Stimulated activated CD4-positive, alpha-beta T cell treated with anti-CD3 and anti-CD28 coated beads, Interleukin-1b, Interleukin-23, amount 100 ng/mL, for 4 hours (primary cell): ENCODE data around the gene ZGPAT.

Source experiments
- DNase-seq, 2 donors: peaks; one replicate each; pipeline ENCODE4 v3.0.0-alpha.2; 2020; ENCODE audit warnings: low read depth in 2 of 2

ZGPAT gene

GRCh38 chr20:63734111-63734945 is 26.5 kb downstream of the ZGPAT start:
- no peak for DNase-seq

DNA sequence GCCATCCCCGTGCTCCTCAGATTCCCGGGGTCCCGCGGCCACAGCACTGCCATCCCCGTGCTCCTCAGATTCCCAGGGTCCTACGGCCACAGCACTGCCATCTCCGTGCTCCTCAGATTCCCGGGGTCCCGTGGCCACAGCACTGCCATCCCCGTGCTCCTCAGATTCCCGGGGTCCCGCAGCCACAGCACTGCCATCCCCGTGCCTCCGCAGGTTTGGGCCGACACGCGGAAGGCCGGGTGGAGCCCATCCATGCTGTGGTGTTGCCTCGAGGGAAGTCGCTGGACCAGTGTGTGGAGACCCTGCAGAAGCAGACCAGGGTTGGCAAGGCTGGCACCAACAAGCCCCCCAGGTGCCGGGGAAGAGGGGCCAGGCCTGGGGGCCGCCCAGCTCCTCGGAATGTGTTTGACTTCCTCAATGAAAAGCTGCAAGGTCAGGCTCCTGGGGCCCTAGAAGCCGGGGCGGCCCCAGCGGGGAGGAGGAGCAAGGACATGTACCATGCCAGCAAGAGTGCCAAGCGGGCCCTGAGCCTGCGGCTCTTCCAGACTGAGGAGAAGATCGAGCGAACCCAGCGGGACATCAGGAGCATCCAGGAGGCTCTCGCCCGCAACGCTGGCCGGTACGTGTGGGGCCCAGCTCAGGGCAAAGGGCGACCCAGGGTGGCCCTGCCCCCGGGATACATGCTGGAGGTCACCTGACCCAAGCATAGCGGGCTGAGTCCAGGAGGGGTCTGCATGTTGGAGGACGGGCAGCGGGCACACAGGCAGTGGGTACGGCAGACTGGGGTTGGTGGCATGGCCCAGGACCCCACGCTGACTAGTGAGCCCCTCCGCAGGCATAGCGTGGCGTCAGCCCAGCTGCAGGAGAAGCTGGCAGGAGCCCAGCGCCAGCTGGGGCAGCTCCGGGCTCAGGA is 27.4 kb downstream of the ZGPAT start:
- DNase-seq, result no peak

DNA sequence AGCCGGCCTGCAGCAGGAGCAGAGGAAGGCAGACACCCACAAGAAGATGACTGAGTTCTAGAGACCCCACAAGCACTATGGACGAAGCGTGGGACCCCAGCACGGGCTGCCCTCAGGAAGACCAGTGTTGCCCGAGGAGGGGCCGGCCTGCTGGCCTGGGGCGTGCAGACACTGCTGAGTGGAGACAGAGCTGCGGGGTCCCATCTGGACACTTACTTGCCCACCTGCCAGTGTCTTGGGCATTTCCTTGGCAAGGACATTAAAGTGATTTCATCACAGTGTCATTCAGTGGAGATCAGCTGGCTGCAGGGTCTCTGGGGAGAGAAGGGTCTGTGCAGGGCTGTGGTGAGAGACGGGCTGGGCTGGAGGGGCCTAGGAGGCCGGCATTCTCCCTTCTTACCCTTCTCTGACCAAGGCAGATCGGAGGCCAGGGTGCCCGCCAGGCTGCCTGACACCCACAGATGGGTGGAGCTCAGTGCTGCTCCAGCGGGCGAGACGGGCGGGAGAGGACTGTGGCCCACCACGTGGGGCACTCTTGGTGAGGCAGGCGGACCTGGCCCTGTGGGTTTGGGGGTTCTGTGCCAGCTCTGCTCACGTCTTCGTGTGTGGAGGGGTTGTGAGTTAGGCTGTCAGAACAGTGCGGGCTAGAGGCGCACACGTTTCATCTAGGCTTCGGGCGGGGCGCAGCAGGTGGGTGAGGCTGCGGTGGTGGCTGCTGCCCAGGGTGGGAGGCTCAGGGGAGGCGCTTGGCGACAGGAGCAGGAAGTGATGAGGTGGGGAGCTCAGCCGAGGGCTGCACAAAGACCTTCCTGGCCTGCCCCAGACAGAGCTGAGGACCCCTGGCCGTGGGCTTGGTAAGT is 28.2 kb downstream of the ZGPAT start, which contains the start of gene LIME1:
LIME1 (plus strand) TSS at position 806 of the 860 bp plus-strand sequence. CDS start 886 bp downstream, outside the sequence.
- peak in 1 of 2 donors; percentile 47 for DNase-seq

- DNase-seq, result no peak
Measured at GRCh38 chr20:63736893-63737694, 29.3 kb downstream of the ZGPAT start.

DNA sequence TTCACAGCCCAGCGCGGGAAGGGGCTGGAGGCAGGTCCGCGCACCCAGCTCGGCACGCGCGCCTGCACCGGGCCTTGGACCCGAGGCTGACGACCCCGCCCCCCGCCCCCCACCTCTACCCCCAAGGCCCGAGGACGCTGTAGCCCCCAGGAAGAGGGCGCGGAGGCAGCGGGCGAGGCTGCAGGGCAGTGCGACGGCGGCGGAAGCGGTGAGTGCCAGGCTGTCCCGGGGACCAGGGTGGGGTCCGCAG is 29.8 kb downstream of the ZGPAT start:
- DNase-seq, result no peak

DNA sequence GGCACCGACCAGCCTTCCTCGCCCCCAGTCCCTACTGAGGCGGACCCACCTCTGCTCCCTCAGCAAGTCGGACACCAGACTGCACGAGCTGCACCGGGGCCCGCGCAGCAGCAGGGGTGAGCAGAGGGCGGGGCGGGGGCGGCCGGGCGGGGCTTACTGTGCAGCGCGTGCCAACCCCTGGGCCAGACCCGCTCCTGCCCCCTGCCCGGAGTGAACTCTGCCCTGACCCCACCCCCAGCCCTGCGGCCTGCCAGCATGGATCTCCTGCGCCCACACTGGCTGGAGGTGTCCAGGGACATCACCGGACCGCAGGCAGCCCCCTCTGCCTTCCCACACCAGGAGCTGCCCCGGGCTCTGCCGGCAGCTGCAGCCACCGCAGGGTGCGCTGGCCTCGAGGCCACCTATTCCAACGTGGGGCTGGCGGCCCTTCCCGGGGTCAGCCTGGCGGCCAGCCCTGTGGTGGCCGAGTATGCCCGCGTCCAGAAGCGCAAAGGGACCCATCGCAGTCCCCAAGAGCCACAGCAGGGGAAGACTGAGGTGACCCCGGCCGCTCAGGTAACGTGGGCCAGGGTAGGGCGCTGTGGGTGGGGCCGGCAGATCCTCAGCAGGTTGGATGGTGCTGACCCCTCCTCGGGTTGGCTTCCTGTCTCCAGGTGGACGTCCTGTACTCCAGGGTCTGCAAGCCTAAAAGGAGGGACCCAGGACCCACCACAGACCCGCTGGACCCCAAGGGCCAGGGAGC is 30.3 kb downstream of the ZGPAT start:
- no peak for DNase-seq

- DNase-seq, result no peak
Measured at GRCh38 chr20:63738687-63739129, 30.9 kb downstream of the ZGPAT start.

DNA sequence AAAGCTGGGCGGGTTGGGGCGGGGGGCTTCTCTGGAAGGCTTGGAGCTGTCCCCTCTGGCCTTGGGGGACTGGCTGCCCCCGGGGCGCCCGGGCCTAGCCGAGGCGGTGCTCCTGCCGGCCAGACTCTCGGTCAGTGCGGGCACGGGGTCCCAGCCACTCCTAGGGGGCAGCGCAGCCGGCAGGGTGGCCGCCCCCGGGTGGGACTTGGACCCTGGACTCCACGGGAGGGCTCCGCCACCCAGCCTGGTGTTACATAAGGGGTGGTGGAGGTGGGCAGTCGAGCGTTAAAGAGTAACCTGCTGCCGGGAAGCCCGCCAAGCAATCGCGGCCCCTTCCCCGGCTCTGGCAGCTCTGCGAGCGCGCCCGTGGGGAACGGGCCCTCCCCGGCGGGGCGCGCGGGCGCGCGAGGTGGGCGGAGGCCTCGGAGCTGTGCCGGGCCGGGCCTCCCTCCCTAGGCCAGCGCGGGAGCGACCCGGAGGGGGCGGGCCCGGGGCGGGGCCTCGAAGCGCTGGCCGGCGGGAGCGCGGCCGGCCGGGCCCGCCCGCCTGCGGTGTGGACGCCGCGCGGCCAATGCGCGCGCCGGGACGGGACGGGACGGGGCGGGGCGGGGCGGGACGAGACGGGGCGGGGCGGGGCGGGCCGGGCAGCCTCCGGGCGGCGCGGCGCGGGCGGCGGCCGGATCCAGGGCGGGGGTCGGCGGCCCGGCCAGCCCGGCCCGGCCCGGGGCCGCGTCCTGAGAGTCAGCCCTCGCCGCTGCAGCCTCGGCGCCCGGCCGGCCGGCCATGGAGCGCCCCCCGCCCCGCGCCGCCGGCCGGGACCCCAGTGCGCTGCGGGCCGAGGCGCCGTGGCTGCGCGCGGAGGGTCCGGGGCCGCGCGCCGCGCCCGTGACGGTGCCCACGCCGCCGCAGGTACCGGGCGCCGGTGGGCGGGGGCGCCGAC is 31.6 kb downstream of the ZGPAT start, which contains the start of gene SLC2A4RG:
SLC2A4RG (plus strand) TSS at position 647 of the 940 bp plus-strand sequence; CDS start at position 784, 137 bp downstream.
- peak in 1 of 2 donors; percentile 66 for DNase-seq

DNA sequence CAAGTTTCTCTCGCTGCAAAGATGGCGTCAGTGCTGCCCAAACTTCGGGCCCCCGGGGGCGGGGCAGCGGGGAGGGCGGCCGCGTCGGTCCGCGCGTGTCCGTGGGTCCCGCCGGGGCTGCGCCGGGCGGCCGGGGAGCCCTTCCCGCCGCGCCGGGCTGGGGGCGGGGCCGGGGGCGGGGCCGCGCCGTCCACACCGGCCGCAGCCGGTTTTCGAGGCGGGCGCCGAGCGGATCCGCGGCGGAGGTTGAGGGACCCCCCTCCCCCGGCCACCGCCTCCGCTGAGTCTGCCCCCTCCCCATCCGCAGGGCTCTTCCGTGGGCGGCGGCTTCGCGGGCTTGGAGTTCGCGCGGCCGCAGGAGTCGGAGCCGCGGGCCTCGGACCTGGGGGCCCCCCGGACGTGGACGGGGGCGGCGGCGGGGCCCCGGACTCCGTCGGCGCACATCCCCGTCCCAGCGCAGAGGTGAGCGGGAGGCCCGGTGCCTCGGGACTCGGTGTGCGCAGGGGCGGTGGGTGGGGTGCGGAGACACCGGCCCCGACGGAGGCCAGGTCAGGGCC is 32.3 kb downstream of the ZGPAT start:
- no peak for DNase-seq

GRCh38 chr20:63740627-63741353 is 33.0 kb downstream of the ZGPAT start:
- DNase-seq, result no peak

- no peak for DNase-seq
Measured at GRCh38 chr20:63741354-63741675, 33.5 kb downstream of the ZGPAT start.

DNA sequence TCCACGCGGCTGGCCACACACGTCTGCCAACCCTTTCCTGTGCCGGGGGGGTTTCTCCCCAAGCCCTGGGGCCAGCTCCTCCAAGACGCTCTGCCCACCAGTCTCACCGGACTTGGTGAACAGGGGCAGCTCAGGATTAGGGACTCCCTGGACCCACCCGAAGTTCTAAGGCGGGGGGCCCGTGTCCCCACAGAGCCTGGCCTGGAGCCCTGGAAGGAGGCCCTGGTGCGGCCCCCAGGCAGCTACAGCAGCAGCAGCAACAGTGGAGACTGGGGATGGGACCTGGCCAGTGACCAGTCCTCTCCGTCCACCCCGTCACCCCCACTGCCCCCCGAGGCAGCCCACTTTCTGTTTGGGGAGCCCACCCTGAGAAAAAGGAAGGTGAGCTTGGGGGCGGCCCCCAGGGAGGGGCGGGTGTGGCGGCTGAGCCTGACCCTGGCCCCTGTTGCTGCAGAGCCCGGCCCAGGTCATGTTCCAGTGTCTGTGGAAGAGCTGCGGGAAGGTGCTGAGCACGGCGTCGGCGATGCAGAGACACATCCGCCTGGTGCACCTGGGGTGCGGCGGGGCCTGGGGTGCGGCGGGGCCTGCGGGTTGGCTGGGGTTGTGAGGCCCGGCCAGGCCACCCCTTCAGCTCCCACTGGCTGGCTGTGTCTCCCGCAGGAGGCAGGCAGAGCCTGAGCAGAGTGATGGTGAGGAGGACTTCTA is 34.0 kb downstream of the ZGPAT start:
- no peak for DNase-seq

DNA sequence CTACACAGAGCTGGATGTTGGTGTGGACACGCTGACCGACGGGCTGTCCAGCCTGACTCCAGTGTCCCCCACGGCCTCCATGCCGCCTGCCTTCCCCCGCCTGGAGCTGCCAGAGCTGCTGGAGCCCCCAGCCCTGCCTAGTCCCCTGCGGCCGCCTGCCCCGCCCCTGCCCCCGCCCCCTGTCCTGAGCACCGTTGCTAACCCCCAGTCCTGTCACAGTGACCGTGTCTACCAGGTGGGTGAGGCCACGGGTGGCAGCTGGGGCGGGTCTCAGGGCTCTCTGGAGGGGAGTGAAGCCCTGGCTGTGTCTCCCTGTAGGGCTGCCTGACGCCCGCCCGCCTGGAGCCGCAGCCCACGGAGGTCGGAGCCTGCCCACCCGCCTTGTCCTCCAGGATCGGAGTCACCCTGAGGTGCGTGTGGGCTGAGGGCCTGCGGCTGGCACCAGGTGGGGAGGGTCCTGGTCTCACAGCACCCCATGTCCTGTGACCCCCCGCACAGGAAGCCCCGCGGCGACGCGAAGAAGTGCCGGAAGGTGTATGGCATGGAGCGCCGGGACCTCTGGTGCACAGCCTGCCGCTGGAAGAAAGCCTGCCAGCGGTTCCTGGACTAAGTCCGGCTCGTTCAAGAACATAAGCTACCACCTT is 34.7 kb downstream of the ZGPAT start:
- DNase-seq, result no peak

- DNase-seq, result no peak
Measured at GRCh38 chr20:63743210-63743970, 35.6 kb downstream of the ZGPAT start.

DNA sequence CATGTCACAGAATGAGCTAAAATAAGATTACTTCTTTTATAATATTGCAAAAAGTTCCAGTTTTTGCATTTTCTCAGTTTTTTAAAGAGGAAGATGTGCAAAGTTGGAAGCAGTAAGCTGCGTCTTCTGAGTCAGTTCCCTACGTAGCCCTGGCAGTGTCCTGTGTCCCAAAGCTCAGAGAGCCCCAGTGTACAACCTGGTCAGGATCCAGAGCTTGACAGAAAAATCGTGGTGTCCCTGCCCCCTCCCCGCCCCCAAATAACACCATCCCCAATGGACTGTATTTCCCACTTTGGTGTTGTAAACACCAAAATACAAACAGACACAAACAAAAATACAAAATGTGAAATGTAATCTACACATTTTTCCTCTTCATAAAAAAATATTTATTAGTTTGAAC is 36.3 kb downstream of the ZGPAT start:
- no peak for DNase-seq
